ENCODE data around the gene EGLN2.
A peak's percentile ranks its signal among the peaks of the same experiment; 100 is the strongest.
"Not testable (repeated sequence)": the region's sequence is repeated elsewhere in the genome, so short reads cannot be mapped to it uniquely, and the experiment has no call there.

Gene EGLN2

GRCh38 chr19:40798683-40799557, at the start of gene EGLN2:
Gene EGLN2, plus strand, starts transcription at chr19:40799191. Its CDS starts 1,382 bp downstream, at chr19:40800573.
- DNase-seq: peak; percentile 97

GRCh38 chr19:40750058-40750873, 48.7 kb upstream of the EGLN2 start, which contains the start of gene ACTMAP:
Gene ACTMAP, minus strand, starts transcription at chr19:40750477. Its CDS starts 674 bp downstream, at chr19:40749803.
- peak; percentile 98 for DNase-seq

- peak; percentile 98 for DNase-seq
Measured at GRCh38 chr19:40750874-40751537, 48.0 kb upstream of the EGLN2 start, which contains the start of gene SNRPA. Gene SNRPA, plus strand, starts transcription at chr19:40751203. Its CDS starts 206 bp downstream, at chr19:40751409.

- no peak for DNase-seq
Measured at GRCh38 chr19:40752257-40752781, 46.7 kb upstream of the EGLN2 start.

GRCh38 chr19:40754611-40755247, 44.3 kb upstream of the EGLN2 start:
- no peak for DNase-seq

GRCh38 chr19:40755248-40755624, 43.8 kb upstream of the EGLN2 start:
- no peak for DNase-seq

- no peak for DNase-seq
Measured at GRCh38 chr19:40755791-40756190, 43.2 kb upstream of the EGLN2 start.

- DNase-seq: no peak
Measured at GRCh38 chr19:40756502-40757110, 42.4 kb upstream of the EGLN2 start.

GRCh38 chr19:40758491-40758890, 40.5 kb upstream of the EGLN2 start:
- no peak for DNase-seq

- DNase-seq: no peak
Measured at GRCh38 chr19:40759352-40759751, 39.6 kb upstream of the EGLN2 start.

GRCh38 chr19:40762754-40763470, 36.1 kb upstream of the EGLN2 start:
- DNase-seq: no peak

GRCh38 chr19:40763526-40763925, 35.5 kb upstream of the EGLN2 start:
- no peak for DNase-seq

GRCh38 chr19:40763963-40764362, 35.0 kb upstream of the EGLN2 start:
- no peak for DNase-seq

GRCh38 chr19:40766385-40766784, 32.6 kb upstream of the EGLN2 start:
- DNase-seq: not testable (repeated sequence)

- DNase-seq: no peak
Measured at GRCh38 chr19:40768869-40769268, 30.1 kb upstream of the EGLN2 start.

GRCh38 chr19:40771101-40771862, 27.7 kb upstream of the EGLN2 start:
- not testable (repeated sequence) for DNase-seq

- DNase-seq: no peak
Measured at GRCh38 chr19:40774916-40775631, 23.9 kb upstream of the EGLN2 start, which contains the start of gene MIA. Gene MIA, plus strand, starts transcription at chr19:40775521. Its CDS starts 22 bp downstream, at chr19:40775543.

GRCh38 chr19:40775632-40776022, 23.4 kb upstream of the EGLN2 start:
- no peak for DNase-seq

- no peak for DNase-seq
Measured at GRCh38 chr19:40776364-40776763, 22.6 kb upstream of the EGLN2 start.
